COR-L47 (cell line): ENCODE data around the gene ILF3.
"Not testable (repeated sequence)": the region's sequence is repeated elsewhere in the genome, so short reads cannot be mapped to it uniquely, and the experiment has no call there.

Source experiments
- DNase-seq: peaks from one replicate; lab custom pipeline; 2025; lab: John Stamatoyannopoulos, UW

Gene ILF3

GRCh38 chr19:10642473-10643171, 11.5 kb upstream of the ILF3 start:
- DNase-seq = no peak

DNA sequence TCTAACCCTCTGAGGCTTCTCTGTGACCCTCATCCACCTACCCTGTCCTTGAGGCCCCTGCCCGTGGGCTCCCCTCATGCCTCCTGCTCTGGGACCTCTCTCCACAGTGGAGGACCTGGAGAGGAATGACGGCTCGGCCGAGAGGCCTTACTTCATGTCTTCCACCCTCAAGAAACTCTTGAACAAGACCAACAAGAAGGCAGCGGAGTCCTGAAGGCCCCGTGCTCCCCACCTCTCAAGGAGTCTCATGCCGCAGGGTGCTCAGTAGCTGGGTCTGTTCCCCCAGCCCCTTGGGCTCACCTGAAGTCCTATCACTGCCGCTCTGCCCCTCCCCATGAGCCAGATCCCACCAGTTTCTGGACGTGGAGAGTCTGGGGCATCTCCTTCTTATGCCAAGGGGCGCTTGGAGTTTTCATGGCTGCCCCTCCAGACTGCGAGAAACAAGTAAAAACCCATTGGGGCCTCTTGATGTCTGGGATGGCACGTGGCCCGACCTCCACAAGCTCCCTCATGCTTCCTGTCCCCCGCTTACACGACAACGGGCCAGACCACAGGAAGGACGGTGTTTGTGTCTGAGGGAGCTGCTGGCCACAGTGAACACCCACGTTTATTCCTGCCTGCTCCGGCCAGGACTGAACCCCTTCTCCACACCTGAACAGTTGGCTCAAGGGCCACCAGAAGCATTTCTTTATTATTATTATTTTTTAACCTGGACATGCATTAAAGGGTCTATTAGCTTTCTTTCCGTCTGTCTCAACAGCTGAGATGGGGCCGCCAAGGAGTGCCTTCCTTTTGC, 10.8 kb upstream of the ILF3 start:
- no peak for DNase-seq

GRCh38 chr19:10643968-10644259, 10.2 kb upstream of the ILF3 start:
- no peak for DNase-seq

GRCh38 chr19:10644260-10645007, 9.7 kb upstream of the ILF3 start:
- DNase-seq = peak; percentile 72

DNA sequence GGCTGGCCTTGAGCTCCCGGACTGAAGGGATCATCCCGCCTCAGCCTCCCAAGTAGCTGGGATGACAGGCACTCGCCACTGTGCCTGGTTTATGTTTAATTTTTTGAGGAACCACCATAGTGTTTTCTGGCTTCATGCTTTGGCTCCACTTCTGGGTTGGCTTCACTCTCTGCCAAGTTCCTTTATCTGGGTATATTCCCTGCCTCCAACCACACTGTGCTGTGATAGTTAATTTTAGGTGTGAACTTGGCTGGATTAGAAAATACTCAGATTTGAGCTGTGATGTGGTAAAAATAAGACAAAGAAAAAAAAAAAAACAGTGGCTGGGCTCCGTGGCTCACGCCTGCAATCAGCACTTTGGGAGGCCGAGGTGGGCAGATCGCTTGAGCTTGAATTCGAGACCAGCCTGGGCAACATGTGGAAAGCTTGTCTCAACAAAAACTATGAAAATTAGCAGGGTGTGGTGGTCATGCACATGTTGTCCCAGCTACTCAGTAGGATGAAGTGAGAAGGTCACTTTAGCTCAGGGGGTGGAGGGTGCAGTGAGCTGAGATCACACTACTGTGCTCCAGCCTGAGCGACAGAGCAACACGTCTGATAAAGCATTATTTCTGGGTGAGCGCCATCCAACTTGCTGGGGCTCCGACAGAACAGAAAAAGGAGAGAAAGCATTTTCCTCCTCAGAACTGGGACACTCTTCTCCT, 7.5 kb upstream of the ILF3 start:
- no peak for DNase-seq

DNA sequence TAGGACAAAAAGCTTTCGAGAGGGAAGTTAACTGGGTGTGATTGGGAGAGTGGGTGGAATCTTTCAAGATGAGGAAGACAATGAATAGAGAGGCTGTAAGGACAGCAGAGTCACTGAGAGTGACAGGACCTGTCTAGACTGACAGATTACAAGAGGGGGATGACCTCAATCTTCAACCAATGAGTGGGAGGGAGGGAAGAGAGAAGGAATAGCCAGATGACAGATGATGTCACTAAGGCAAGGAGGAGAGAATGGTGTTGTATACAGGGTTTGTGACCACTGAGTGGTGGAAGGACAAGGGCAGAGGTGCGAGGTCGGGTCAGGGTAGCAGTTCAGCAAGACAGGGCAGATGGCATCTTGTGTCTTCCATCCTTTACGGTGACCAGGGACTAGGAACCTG, 5.8 kb upstream of the ILF3 start:
- DNase-seq = no peak

DNA sequence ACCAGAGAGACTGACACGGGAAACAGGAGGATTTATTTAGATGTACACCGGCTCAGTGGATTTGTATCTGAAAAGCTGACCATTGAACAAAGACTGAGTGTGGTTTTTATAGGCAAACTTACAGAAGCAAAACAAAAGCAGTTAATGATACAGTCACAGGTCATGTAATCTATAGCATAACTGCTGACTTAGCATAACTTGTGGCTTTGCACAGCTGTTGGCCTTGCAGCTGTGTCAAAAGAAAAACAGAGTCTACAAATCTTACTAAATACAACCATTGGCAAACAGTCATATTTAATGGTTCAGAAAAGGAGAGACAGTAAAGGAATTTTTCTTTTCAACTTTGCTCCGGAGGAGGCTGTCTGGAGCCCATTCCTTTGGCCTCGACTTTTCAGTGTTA, 2.3 kb upstream of the ILF3 start:
- DNase-seq = no peak

GRCh38 chr19:10653482-10653731, 739 bp upstream of the ILF3 start:
- no peak for DNase-seq

- peak; percentile 82 for DNase-seq
Measured at GRCh38 chr19:10654610-10655456, 687 bp downstream of the ILF3 start.

DNA sequence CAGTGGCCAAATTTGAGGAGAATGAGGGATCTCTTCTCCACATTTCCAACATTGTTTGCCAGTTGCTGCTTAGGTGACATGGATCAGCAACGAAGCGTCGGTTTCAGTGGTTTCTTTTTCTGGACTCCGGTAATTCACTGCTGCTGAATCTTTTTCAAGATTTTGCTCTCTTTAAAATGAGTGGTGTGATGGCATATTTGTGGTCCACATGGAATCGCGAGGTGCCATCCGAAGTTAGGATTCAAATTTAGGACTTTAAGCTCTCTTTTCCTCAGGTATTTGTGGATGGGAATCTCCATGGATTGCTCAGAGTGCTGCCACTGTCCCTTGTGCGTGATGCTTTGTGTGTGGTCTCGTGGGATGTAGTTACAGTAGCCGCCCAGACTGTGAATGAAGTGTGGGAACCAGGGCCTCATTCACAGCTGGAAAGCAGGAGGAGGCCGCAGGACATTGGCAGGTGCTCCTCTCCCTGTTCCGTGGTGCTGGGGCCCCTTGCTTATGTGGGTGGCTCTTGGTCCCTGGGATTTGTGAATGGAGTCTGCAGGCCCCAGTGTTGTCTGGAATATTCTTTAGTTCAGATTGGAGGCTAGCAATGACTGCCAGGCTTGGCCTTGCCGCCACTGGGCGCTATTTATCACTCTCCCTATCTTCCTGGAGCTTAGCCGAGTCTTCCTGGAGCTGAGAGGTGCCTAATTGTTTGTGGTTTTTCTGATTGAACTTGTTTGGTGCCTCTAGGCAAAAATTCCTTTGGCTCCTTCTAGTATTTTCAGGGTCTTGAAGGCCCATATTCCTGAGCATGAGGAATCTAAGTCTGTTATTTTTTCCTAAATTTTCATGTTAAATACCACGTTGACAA, 1.5 kb downstream of the ILF3 start:
- peak; percentile 48 for DNase-seq

DNA sequence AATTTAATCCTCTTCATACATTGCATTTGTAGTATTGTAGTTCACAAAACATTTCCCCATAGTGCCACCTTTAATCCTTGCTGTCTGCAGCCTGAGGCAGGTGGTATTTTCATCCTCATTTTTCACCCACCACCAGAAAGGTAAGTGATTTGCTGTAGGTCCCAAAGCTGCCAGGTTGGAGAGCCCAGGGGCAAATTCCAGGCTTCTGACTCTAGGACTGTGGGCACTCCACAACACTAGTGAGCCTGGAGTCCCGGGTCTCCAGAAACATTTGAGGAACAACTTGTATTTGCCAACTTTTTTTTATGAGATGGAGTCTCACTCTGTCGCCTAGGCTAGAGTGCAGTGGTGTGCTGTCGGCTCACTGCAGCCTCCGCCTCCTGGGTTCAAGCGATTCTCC, 6.2 kb downstream of the ILF3 start:
- DNase-seq = no peak

- DNase-seq = no peak
Measured at GRCh38 chr19:10661946-10662345, 7.8 kb downstream of the ILF3 start.

- no peak for DNase-seq
Measured at GRCh38 chr19:10662384-10663251, 8.5 kb downstream of the ILF3 start.

- DNase-seq = not testable (repeated sequence)
Measured at GRCh38 chr19:10663252-10663563, 9.1 kb downstream of the ILF3 start.

- DNase-seq = no peak
Measured at GRCh38 chr19:10667867-10668266, 13.7 kb downstream of the ILF3 start.

- DNase-seq = no peak
Measured at GRCh38 chr19:10669246-10669645, 15.1 kb downstream of the ILF3 start.

GRCh38 chr19:10670182-10670581, 16.0 kb downstream of the ILF3 start:
- DNase-seq = no peak

- no peak for DNase-seq
Measured at GRCh38 chr19:10670876-10671804, 17.0 kb downstream of the ILF3 start.

GRCh38 chr19:10671922-10672321, 17.8 kb downstream of the ILF3 start:
- not testable (repeated sequence) for DNase-seq
